CD14-positive monocyte (primary cell): Measurements from ENCODE around the gene MAB21L1. TPM values are rescaled to one million over a fixed set of nuclear protein-coding genes. Genes with fewer than 3 reads are reported as not detected.

Experiments
- DNase-seq, 3 donors: peaks; one replicate each; pipeline ENCODE4 v3.0.0-alpha.2; 2011 to 2022
- H2AFZ ChIP-seq: 2 replicates; pipeline ENCODE4 v1.6.0; 2012; ENCODE audit warnings: mild to moderate bottlenecking, low read depth, low read length, inconsistent platforms; ENCODE audit not compliant: insufficient read depth, poor library complexity, severe bottlenecking
- H3K27ac ChIP-seq, 2 donors: 1 replicate in 1 of 2; 2 replicates in 1 of 2; pipeline ENCODE4 v1.5.1; 2012 to 2013; ENCODE audit warnings: low read length in 2 of 2, control low read depth in 1 of 2, inconsistent platforms in 1 of 2, low read depth in 1 of 2, mild to moderate bottlenecking in 1 of 2
- H3K27me3 ChIP-seq, 2 donors: one replicate each; pipeline versions ENCODE4 v1.6.0 to v1.6.1; 2011 to 2013; ENCODE audit warnings: low read length in 2 of 2; ENCODE audit not compliant: control insufficient read depth in 2 of 2, insufficient read depth in 2 of 2
- H3K36me3 ChIP-seq, 2 donors: replicated peaks in 1 of 2; 1 replicate in 1 of 2; 2 replicates in 1 of 2; pipeline versions ENCODE4 v1.5.1 to v1.6.1; 2012 to 2013; ENCODE audit warnings: low read length in 2 of 2, control low read depth in 1 of 2, inconsistent platforms in 1 of 2, mild to moderate bottlenecking in 1 of 2; ENCODE audit not compliant: insufficient read depth in 2 of 2, control insufficient read depth in 1 of 2
- H3K4me1 ChIP-seq, 2 donors: 1 replicate in 1 of 2; 2 replicates in 1 of 2; pipeline versions ENCODE4 v1.5.1 to v1.6.1; 2012 to 2013; ENCODE audit warnings: low read length in 2 of 2, control low read depth in 1 of 2, inconsistent platforms in 1 of 2, mild to moderate bottlenecking in 1 of 2, moderate library complexity in 1 of 2; ENCODE audit not compliant: insufficient read depth in 2 of 2, control insufficient read depth in 1 of 2
- H3K4me2 ChIP-seq: replicated peaks from 2 replicates; pipeline ENCODE3; 2012; ENCODE audit warnings: low read length, moderate library complexity, mild to moderate bottlenecking; ENCODE audit not compliant: poor library complexity, severe bottlenecking; ENCODE audit errors: extremely low read depth
- H3K4me3 ChIP-seq, 3 experiments: fragments of 200-600 bp in 1 of 3; sonication (generic) in 1 of 3; replicated peaks in 1 of 3; 1 replicate in 2 of 3; 2 replicates in 1 of 3; pipeline ENCODE4 v1.5.1; 2011 to 2013; ENCODE audit warnings: low read length in 3 of 3, mild to moderate bottlenecking in 3 of 3, control low read depth in 2 of 3, low read depth in 2 of 3, inconsistent platforms in 1 of 3, moderate library complexity in 1 of 3
- H3K79me2 ChIP-seq: 2 replicates; pipeline ENCODE4 v1.6.0; 2012; ENCODE audit warnings: mild to moderate bottlenecking, control low read depth, inconsistent platforms, low read length, moderate library complexity; ENCODE audit not compliant: insufficient read depth
- H3K9ac ChIP-seq: 2 replicates; pipeline ENCODE4 v1.6.0; 2017; ENCODE audit warnings: low read length, mild to moderate bottlenecking; ENCODE audit not compliant: insufficient read depth, poor library complexity, severe bottlenecking
- H3K9me3 ChIP-seq, 2 donors: replicated peaks in 1 of 2; 1 replicate in 1 of 2; 2 replicates in 1 of 2; pipeline versions ENCODE4 v1.5.1 to v1.6.1; 2012 to 2013; ENCODE audit warnings: low read length in 2 of 2, control low read depth in 1 of 2; ENCODE audit not compliant: control insufficient read depth in 1 of 2, insufficient read depth in 1 of 2
- H4K20me1 ChIP-seq: 2 replicates; pipeline ENCODE4 v1.6.0; 2012; ENCODE audit warnings: mild to moderate bottlenecking, low read length, control low read depth, moderate library complexity; ENCODE audit not compliant: insufficient read depth
- H3K27ac Mint-ChIP-seq, 7 donors: one replicate each; pipeline ENCODE4 v1.8.0; 2020; ENCODE audit warnings: mild to moderate bottlenecking in 7 of 7, mixed read lengths in 7 of 7, moderate library complexity in 6 of 7, inconsistent platforms in 2 of 7
- H3K27me3 Mint-ChIP-seq, 3 donors: one replicate each; pipeline ENCODE4 v1.8.0; 2021 to 2022; ENCODE audit warnings: low read depth in 3 of 3, mild to moderate bottlenecking in 3 of 3, mixed read lengths in 3 of 3, moderate library complexity in 3 of 3, inconsistent platforms in 1 of 3
- H3K36me3 Mint-ChIP-seq, 2 donors: one replicate each; pipeline ENCODE4 v1.8.0; 2020; ENCODE audit warnings: mixed read lengths in 2 of 2, inconsistent platforms in 1 of 2, mild to moderate bottlenecking in 1 of 2
- H3K4me1 Mint-ChIP-seq: one replicate; pipeline ENCODE4 v1.8.0; 2020; ENCODE audit warnings: mild to moderate bottlenecking, mixed read lengths
- H3K4me3 Mint-ChIP-seq, 2 donors: one replicate each; pipeline ENCODE4 v1.8.0; 2020; ENCODE audit warnings: mild to moderate bottlenecking in 2 of 2, mixed read lengths in 2 of 2, moderate library complexity in 1 of 2
- H3K9me3 Mint-ChIP-seq, 7 donors: one replicate each; pipeline ENCODE4 v1.8.0; 2020 to 2022; ENCODE audit warnings: mixed read lengths in 7 of 7, mild to moderate bottlenecking in 6 of 7, moderate library complexity in 6 of 7, inconsistent platforms in 2 of 7
- CTCF ChIP-seq: fragments of 200-600 bp; IDR thresholded peaks from one replicate; pipeline ENCODE4 v1.8.0; 2022; ENCODE audit warnings: antibody characterized with exemption, mild to moderate bottlenecking
- WGBS: methylation state at CpG from one replicate; pipeline ENCODE4 v1.1.5; 2013; ENCODE audit warnings: missing lambda C conversion rate; ENCODE audit not compliant: insufficient coverage; 5-methylcytosine and 5-hydroxymethylcytosine counted together
- intact Hi-C, 2 donors: fragments of 100-400 bp; cut with micrococcal nuclease; formaldehyde crosslinking; loops; one replicate each; pipeline versions ENCODE4 v1.15.0 to v1.15.1; 2023
- polyA plus RNA-seq, 3 donors: library from polyadenylated mRNA; depleted of rRNA in 1 of 3; unstranded in 2 of 3; stranded (reverse) in 1 of 3; fragments of 300-500 nt in 2 of 3; fragments of >200 nt in 1 of 3; fragmentation: Illumina TruSeq in 2 of 3; gene quantifications; 1 replicate in 2 of 3; 2 replicates in 1 of 3; pipeline ENCODE4 v1.2.3, GENCODE V29; 2012 to 2021

MAB21L1 gene
- polyA plus RNA-seq, 3 donors = not detected

DNA sequence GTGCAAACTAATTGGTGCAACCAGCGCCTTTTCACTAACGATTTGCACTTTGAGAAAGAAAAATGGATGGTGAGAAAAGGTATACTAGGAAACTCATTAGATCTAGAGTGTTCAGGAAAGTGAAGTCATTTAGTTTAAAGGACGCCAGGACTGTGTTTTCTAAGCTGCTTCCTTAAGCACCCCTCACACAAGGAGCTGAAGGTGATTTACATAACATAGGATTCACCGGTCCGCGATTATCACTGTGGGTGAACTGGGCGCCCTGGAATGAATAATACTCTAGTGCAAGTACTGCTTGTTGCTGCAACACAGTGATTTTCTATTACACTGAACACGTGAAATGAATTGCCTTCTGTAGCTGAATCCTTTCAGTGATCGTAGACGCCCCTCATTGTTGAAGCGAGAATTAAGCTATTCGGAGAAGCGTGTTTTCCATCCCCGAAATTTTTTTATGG, 2.6 kb upstream of the MAB21L1 start:
- no peak for DNase-seq
- no peaks in the 10 kb centered on the region for H4K20me1 ChIP-seq
- no peak for TF ChIP-seq CTCF
- no peak overlapping the region for H3K27ac ChIP-seq
- H3K9me3 ChIP-seq = peaks cover 0 to 16% of the 10 kb centered on the region in 2 donors
- no peak overlapping the region for H3K9ac ChIP-seq
- H3K9me3 Mint-ChIP-seq = peaks cover 0 to 29% (median 19%) of the 10 kb centered on the region in 7 donors
- H3K4me2 ChIP-seq = no peak overlapping the region
- H3K4me3 Mint-ChIP-seq = peak overlapping the region in 1 of 2 donors; percentile 79
- H3K27me3 Mint-ChIP-seq = peaks cover 61 to 71% (median 66%) of the 10 kb centered on the region in 3 donors
- H3K36me3 ChIP-seq = no peaks in the 10 kb centered on the region
- peaks cover 4 to 15% of the 10 kb centered on the region in 2 donors for H3K36me3 Mint-ChIP-seq
- H3K4me3 ChIP-seq = no peak overlapping the region
- peaks cover 30% of the 10 kb centered on the region for H3K4me1 Mint-ChIP-seq
- no peaks in the 10 kb centered on the region for H3K79me2 ChIP-seq
- 49% methylated on average over 9 of the region's 14 CpGs for WGBS
- no peak overlapping the region for H3K27ac Mint-ChIP-seq
- H2AFZ ChIP-seq = no peak overlapping the region
- H3K27me3 ChIP-seq = peaks cover 62 to 86% of the 10 kb centered on the region in 2 donors
- H3K4me1 ChIP-seq = peaks cover 20 to 21% of the 10 kb centered on the region in 2 donors
- intact Hi-C loops = no loop called here

DNA sequence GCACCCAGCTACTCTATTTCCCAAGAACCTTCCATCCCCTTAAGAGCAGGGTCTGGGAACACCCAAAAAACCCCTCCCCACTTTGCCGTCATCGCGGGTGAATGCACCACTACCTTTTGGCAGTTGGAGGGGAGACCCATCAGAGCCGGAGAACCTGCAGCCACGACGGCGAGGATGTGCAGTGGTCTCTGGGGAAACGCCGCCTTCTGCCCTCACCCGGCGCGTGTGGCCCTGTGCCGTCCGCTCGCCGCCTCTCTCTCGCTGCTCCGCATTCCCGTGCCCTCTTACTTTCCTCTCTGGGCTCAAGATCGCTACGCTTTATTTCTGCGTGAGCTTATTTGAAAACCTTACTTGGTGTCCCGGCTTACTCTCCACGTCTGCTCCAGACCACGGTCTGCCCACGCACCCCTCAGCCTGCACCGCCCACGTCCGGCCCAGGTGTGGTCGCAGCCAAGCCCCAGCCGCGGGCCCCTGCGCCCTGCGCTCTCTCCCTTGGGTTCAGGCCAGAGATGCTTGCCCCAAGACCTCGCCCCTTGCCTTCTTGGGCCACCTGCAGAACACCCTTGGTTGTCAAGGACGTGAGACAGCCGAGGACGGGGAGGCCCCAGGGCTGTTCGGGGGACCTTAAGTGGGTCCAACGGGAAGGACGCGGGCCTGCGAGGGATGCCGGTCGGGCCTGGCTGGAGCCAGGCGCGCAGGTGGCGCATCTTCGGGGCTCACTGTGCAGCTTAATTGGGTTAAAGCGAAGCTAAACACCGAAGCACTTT, 2.0 kb upstream of the MAB21L1 start:
- Mint-ChIP-seq H3K9me3 (peaks cover 0 to 29% (median 19%) of the 10 kb centered on the region in 7 donors), H3K4me1 (peaks cover 30% of the 10 kb centered on the region), H3K4me3 (peak overlapping the region in 1 of 2 donors; percentile 79), H3K27me3 (peaks cover 67 to 77% (median 72%) of the 10 kb centered on the region in 3 donors), H3K27ac (no peak overlapping the region), H3K36me3 (peaks cover 4 to 15% of the 10 kb centered on the region in 2 donors)
- Histone ChIP-seq H3K4me2 (no peak overlapping the region), H2AFZ (no peak overlapping the region), H3K4me1 (peaks cover 20 to 21% of the 10 kb centered on the region in 2 donors), H3K9me3 (peaks cover 0 to 16% of the 10 kb centered on the region in 2 donors), H3K27ac (no peak overlapping the region), H3K36me3 (no peaks in the 10 kb centered on the region), H3K4me3 (no peak overlapping the region), H3K9ac (no peak overlapping the region), H3K79me2 (no peaks in the 10 kb centered on the region), H4K20me1 (no peaks in the 10 kb centered on the region), H3K27me3 (peaks cover 61 to 88% of the 10 kb centered on the region in 2 donors)
- intact Hi-C loops = no loop called here
- no peak for TF ChIP-seq CTCF
- WGBS = 13% methylated on average over 51 of the region's 51 CpGs
- DNase-seq = no peak
